ENCODE data around the gene ENTPD7. TPM values are rescaled to one million over a fixed set of nuclear protein-coding genes. Genes with fewer than 3 reads are reported as not detected.

The ENTPD7 gene
- total and polyA plus RNA-seq, 9 of the 15 experiments (the other 6 are each of a cell fraction or from before 2014, with no cell fraction given), result 1.4 to 13.9 (median 8.5) TPM

DNA sequence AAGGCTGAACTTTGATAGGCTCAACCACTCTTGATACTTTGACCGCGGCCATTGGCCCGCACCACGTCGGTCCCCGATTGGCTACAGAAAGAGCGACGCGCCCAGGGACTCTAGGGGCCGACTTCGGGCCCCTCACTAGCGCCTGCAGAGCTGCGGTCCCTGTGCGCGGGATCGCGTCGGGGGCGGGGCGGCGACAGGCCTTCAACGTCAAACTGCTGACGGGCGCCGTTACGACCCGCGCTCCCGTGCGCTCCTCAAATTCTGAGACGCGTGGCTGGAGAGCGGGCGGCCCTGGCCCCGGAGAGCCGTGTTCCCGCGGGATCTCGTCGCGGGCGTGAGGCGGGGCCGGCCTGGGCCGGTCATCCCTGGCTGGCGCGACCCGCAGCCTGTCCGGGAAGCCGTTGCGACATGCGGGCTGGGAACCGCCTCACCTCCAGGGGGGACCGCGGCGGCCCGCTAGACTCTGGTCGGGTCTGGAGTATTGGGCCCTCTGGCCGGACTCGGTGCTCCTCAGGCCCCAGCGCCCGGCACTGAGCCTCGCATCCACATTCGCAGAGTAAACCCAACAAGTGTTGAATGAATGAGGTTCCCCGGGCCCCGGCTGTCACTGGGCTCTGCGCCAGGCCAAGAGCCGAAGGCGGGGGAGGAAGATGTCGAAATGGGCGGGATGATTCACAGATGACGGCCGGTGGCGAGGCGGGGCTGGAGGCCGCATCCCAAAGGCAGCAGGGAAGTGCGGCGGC lies 38.4 kb upstream of the ENTPD7 start (continued):
- TF ChIP-seq ILF3 (IDR thresholded peaks at IDR 0.05; ENCODE audit: borderline replicate concordance) (no peak), ZNF316 (IDR thresholded peaks at IDR 0.05) (no peak), DNMT1 (IDR thresholded peaks at IDR 0.05) (no peak), HDAC1 (IDR thresholded peaks at IDR 0.05) (peak in 1 of 2 experiments; percentile 79; a peak in 1 of 4 replicates), FOS (IDR thresholded peaks at IDR 0.05; ENCODE audit: extremely low read depth, insufficient read length) (no peak), MAZ (CRISPR knock-in tag; conservative IDR thresholded peaks at IDR 0.05 in 1 of 2, IDR thresholded peaks at IDR 0.05 in 1 of 2) (peak; percentile 43 to 44; a peak in 3 of 4 replicates), ZNF41 (CRISPR knock-in tag; conservative IDR thresholded peaks at IDR 0.05) (no peak), SMAD2 (IDR thresholded peaks at IDR 0.05; ENCODE audit: low read depth, low read length) (no peak), NFATC3 (IDR thresholded peaks at IDR 0.05) (no peak), TCF3 (CRISPR knock-in tag; IDR thresholded peaks at IDR 0.05) (peak; percentile 5; the same call in 1 of the 2 replicates), ZNF324 (CRISPR knock-in tag; IDR thresholded peaks at IDR 0.05) (no peak; the same call in 1 of the 2 replicates), ZSCAN29 (IDR thresholded peaks at IDR 0.05) (no peak), KLF16 (IDR thresholded peaks at IDR 0.05) (peak; percentile 92), ZNF263 (CRISPR knock-in tag; IDR thresholded peaks at IDR 0.05; ENCODE audit: borderline replicate concordance) (peak; percentile 68), AFF1 (IDR thresholded peaks at IDR 0.05; ENCODE audit: low read depth in 1 of 2, partially characterized antibody in 2 of 2) (no peak), EWSR1 (IDR thresholded peaks at IDR 0.05; ENCODE audit: borderline replicate concordance, low read depth, partially characterized antibody) (no peak), YY1 (IDR thresholded peaks at IDR 0.05; ENCODE audit: borderline replicate concordance in 1 of 3, control insufficient read depth in 1 of 3, extremely low read depth in 1 of 3, insufficient read depth in 3 of 3, insufficient read length in 1 of 3, insufficient replicate concordance in 2 of 3, low read depth in 1 of 3, low read length in 2 of 3) (peak in 2 of 3 experiments; percentile 32 to 72), BDP1 (IDR thresholded peaks at IDR 0.05; ENCODE audit: insufficient read depth, insufficient read length) (no peak), NONO (IDR thresholded peaks at IDR 0.05; ENCODE audit: low read depth in 2 of 2, low read length in 1 of 2) (peak; percentile 27 to 74; a peak in 2 of 4 replicates), KLF1 (tag; IDR thresholded peaks at IDR 0.05) (no peak), ZKSCAN3 (CRISPR knock-in tag; IDR thresholded peaks at IDR 0.05) (no peak), ZNF57 (CRISPR knock-in tag; IDR thresholded peaks at IDR 0.05) (no peak), ZSCAN32 (CRISPR knock-in tag; IDR thresholded peaks at IDR 0.05) (no peak), ZNF197 (CRISPR knock-in tag; IDR thresholded peaks at IDR 0.05; ENCODE audit: low read depth) (no peak)
- TF ChIP-seq, protein P1, sequence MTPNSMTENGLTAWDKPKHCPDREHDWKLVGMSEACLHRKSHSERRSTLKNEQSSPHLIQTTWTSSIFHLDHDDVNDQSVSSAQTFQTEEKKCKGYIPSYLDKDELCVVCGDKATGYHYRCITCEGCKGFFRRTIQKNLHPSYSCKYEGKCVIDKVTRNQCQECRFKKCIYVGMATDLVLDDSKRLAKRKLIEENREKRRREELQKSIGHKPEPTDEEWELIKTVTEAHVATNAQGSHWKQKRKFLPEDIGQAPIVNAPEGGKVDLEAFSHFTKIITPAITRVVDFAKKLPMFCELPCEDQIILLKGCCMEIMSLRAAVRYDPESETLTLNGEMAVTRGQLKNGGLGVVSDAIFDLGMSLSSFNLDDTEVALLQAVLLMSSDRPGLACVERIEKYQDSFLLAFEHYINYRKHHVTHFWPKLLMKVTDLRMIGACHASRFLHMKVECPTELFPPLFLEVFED (CRISPR knock-in tag; conservative IDR thresholded peaks at IDR 0.05), result no peak
